GM18861 (cell line): ENCODE results near the gene NKD1.
"Not testable (repeated sequence)": the region's sequence is repeated elsewhere in the genome, so short reads cannot be mapped to it uniquely, and the experiment has no call there.

Source experiments
- ATAC-seq: cut with Tn5 transposase; IDR thresholded peaks from one replicate; pipeline ENCODE4 v1.9.1; 2021; ENCODE audit not compliant: unreplicated experiment

The NKD1 gene

DNA sequence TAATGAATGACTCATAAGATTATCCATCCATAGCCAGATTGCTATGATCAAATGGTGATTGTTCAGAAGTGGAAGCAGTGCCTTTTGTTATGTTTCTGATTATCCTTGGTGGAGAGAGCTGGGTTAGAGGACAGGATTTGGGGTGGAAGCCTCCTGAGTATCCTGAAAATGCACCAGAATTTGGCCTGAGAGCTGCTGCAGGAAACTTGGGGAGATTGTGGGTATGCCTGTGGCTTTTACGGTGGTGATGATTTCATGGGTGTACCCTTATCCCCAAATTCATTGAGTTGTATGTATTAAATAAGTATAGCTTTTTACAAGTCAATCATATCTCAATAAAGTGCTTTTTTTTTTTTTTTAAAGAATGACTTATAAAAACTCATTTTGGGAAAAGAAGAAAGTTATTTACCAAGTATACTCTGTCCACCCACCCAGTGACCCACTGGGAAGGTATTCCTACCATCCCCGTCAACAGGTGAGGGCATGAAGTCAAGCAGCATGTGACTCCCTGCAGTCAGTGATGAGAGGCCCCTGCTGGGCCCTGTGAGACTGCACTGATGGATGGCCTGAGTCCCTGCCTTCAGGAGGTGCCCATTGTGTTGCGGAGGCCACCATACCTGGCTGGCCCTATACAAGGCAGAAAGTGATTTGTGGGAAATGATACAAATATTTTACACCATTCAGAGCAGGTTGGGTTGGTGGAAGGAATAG is 28.4 kb downstream of the NKD1 start:
- ATAC-seq, result no peak

DNA sequence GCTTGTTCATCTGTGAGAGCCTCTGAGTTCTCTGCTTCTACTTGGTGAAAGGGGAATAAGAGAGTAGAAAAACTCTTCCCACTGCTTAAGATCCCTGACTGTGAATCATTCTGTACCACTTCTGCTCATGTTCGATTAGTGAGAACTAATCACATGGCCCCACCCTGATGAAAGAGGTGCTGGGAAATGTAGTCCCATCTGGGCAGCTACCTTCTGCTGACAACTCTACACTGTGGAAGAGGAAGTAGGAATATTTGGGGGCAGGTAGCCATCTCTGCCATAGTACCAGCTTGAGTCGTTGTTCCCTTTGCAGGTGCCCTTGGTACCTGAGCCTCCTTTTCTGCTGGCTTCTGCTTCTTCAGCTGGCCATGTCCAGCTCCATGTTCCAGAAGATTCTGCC is 29.9 kb downstream of the NKD1 start:
- ATAC-seq, result no peak

- ATAC-seq, result not testable (repeated sequence)
These were observed 31.2 kb downstream of the NKD1 start for GRCh38 chr16:50579373-50579772.

GRCh38 chr16:50580180-50580798 is 32.1 kb downstream of the NKD1 start:
- no peak for ATAC-seq

- no peak for ATAC-seq
These were observed 33.6 kb downstream of the NKD1 start for GRCh38 chr16:50581845-50582244.

GRCh38 chr16:50583211-50583610 is 35.0 kb downstream of the NKD1 start:
- no peak for ATAC-seq

DNA sequence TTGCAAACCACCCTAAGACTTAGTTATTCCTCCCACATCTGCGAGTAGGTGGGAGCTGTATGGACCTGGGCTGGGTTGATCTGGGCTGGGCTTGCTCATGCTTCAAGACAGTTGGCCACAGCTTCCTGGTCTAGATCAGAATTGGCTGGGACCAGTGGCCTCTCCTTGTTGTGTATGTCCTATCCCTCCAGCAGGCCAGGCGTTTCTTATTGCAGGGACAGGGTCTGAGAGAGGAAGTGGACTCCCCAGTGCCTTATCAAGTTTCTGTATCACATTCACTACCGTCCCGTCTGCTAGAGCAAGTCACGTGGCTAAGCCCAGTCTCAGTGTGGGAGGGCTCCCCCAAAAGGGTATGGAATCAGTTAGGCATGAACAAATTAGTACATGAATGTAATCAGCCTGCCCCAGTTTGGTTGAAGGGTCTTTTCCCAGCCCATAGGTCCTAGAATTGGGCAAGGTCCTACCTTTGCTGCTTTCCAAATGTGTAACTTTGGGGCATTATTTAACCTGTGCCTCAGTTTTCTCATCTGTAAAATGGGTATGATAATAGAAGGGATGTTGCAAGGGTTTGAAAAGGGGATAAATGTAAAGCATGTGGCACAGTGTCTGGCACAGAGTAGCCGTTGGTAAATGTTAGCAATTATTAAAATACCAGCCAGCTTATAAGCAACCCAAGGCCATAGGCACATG is 36.0 kb downstream of the NKD1 start:
- no peak for ATAC-seq

GRCh38 chr16:50585331-50585776 is 37.2 kb downstream of the NKD1 start:
- ATAC-seq, result no peak

DNA sequence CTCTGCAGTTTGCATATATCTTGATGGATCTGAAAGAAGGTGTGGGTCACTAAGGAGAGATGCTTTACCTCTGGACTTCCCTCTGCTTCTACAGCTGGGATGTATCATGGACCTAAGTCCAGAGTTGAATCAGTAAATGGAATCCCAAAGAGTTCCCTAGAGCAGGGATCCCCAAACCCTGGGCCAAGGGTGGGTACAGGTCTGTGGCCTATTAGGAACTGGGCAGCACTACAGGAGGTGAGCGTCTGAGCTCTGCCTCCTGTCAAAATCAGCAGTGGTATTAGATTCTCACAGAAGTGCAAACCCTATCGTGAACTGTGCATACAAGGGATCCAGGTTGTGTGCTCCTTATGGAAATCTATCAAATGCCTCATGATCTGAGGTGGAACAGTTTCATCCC is 39.3 kb downstream of the NKD1 start:
- ATAC-seq, result no peak

DNA sequence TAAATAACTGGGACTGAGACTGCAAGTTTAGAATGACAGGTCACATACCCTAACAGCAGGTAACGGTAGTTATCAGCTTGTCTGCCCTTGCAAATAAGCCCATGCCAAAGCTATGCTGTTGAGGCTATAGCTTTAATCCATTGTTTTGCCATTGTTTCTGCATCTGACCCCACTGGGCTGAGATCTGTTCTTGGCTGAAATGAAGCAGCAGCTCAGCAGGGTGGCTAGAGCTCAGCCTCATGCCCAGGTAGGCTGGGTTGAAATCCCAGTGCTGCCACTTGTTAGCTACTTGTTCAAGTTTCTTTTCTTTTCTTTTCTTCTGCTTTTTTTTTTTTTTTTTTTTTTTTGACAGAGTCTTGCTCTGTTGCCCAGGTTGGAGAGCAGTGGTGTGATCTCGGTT is 40.1 kb downstream of the NKD1 start:
- ATAC-seq, result no peak

GRCh38 chr16:50591209-50591608 is 43.0 kb downstream of the NKD1 start:
- no peak for ATAC-seq

DNA sequence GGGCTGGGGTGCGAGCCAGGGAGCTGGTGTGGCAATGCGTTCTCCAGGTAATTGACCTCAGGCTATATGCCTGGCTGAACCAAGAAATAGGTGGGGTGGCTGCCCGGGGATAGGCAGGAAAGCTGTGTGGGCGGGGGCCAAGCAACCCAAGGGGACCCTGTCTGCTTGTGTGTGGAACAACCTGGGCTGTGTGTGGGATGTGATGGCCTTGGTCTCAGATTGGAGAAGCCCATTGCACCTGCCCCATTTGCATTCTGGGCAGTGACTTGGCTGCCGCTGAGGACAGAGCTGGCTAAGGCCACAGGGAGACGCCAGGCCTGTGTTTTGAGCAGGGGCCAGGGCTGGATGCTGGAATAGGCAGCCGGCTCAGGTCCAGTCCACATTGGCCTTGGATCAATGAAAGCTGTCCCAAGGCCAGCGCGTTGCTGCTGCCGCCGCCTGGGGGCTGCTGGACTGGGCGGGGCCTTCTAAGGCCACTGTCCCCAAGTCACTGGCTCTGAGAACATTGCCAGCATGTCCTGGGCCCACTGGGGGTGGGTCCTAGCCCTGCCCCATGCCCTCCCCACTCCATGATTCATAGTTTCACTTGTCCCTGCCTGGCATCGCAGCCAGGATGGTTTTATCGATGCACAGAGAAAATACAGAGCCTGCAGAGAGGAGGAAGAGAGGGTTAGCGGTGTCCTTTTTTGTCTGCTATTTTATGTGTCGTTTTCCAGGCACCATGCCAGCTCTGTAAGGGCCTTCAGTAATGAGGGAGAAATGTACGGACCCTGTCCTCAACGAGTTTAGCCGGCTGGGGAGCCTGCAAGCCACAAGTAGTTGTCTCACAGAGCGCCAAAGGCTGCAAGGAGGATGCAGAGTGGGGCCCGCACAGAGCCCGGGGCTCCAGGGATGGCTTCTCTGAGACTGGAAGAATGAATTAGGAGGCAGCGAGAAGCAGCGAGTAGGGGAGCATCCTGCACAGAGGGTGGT is 43.9 kb downstream of the NKD1 start:
- no peak for ATAC-seq

DNA sequence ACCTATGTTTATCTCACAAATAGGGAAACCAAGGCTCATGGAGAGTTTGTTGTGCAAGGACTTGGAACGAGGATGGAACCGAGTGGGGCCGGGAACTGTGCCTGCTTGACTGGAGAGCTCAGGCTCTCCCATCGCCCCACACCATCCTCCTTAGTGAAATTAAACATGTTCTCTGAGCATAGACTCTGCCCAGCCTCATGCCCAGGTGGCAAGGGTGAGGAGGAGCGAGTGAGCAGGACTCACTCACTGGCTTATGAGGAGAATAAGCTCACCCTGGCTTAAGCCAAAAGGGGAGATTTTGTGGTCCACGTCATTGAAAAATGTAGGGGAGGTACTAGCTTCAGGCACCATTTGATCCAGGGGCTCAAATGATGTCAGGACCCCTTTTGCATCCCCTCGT is 44.8 kb downstream of the NKD1 start:
- ATAC-seq, result no peak

DNA sequence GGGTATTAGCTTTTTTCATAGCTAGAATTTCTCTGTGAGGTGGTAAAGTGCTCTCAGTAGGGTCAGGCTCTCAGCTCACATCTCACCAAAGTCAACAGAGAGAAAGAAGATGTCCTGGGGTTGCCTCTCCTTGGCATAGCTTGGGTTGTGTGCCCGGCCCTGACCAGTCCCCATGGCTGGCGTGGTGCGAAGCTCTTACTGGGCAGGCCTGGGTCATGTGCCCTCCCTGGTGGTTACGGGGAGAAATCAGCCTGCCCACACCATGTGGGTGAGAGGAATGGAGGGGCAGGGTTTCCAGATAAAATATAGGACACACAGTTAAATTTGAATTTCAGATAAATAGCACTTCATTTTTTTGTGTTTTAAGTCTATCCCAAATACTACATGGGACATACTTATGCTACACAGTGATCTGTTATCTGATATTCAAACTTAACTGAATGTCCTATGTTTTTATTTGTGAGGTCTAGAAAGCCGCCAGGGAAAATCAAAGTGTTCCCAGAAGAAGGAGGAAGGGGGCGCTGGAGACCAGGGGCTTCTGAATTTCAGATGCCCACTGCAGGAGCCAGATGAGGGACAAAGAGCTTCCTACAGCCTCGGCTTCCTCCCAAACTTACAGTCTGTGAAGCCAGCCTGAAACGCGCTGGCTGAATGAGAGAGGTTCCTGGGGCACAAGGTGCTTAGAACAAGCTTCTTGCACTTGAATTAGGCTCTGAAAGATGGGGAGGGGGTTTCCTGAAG is 45.4 kb downstream of the NKD1 start:
- no peak for ATAC-seq

- ATAC-seq, result no peak
These were observed 46.4 kb downstream of the NKD1 start for GRCh38 chr16:50594308-50595260.

GRCh38 chr16:50595859-50596258 is 47.7 kb downstream of the NKD1 start:
- no peak for ATAC-seq

DNA sequence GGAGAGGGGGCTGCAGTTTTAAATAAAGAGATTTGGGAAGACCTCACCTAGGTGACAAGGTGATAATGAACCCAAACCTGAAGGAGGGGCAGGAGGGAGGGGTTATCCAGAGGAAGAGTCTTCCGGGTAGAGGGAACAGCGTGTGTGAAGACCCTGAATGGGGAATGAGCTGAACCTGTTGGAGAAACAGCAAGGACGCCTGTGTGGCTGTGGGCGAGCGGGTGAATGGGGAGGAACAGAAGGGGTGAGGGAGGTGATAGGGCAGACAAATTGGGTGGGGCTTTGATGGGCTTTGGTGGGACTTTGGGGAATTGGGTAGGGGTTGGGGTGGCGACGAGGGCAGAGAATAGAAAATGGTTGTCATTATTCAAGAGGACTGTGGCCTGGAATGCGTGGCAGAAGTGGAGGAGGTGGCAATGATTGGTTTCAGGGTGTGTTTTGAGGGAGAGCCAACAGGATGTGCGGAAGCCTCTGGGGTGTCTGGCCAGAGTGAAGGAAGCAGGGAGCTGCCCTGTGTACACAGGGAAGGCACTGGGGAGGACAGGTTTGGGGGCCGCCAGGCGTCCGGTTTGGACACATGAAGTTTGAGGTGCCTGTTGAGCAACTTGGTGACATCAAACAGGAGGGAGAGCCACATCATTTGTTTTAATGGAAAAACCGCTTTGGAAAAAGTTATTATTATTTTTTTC is 48.7 kb downstream of the NKD1 start:
- no peak for ATAC-seq

- no peak for ATAC-seq
These were observed 49.5 kb downstream of the NKD1 start for GRCh38 chr16:50597563-50598255.
